Stimulated activated CD8-positive, alpha-beta memory T cell treated with anti-CD3 and anti-CD28 coated beads, Interleukin-15, amount 100 ng/mL, for 1 hour (primary cell): Measurements from ENCODE around the gene SCUBE3.
A peak's percentile ranks its signal among the peaks of the same experiment; 100 is the strongest.

Experiments
- DNase-seq: peaks from one replicate; pipeline ENCODE4 v3.0.0-alpha.2; 2020; ENCODE audit warnings: low read depth

SCUBE3 gene

GRCh38 chr6:35272005-35272404 is 58.2 kb downstream of the SCUBE3 start:
- DNase-seq = no peak

- DNase-seq = no peak
These were observed 60.2 kb downstream of the SCUBE3 start for GRCh38 chr6:35273822-35274559.

GRCh38 chr6:35275744-35276260 is 62.0 kb downstream of the SCUBE3 start:
- no peak for DNase-seq

GRCh38 chr6:35278708-35279107 is 65.0 kb downstream of the SCUBE3 start:
- no peak for DNase-seq

GRCh38 chr6:35280903-35281302 is 67.1 kb downstream of the SCUBE3 start:
- DNase-seq = no peak

GRCh38 chr6:35282472-35282871 is 68.7 kb downstream of the SCUBE3 start:
- DNase-seq = no peak

- DNase-seq = no peak
These were observed 69.6 kb downstream of the SCUBE3 start for GRCh38 chr6:35283361-35283760.

GRCh38 chr6:35287671-35288396 is 74.1 kb downstream of the SCUBE3 start:
- no peak for DNase-seq

- no peak for DNase-seq
These were observed 75.1 kb downstream of the SCUBE3 start for GRCh38 chr6:35288834-35289233.

GRCh38 chr6:35291491-35291890 is 77.7 kb downstream of the SCUBE3 start:
- DNase-seq = no peak

GRCh38 chr6:35292494-35292893 is 78.7 kb downstream of the SCUBE3 start:
- no peak for DNase-seq

GRCh38 chr6:35293681-35294080 is 79.9 kb downstream of the SCUBE3 start:
- no peak for DNase-seq

GRCh38 chr6:35294308-35294945 is 80.7 kb downstream of the SCUBE3 start:
- DNase-seq = no peak

- DNase-seq = no peak
These were observed 81.3 kb downstream of the SCUBE3 start for GRCh38 chr6:35295036-35295435.

GRCh38 chr6:35295521-35296315 is 82.0 kb downstream of the SCUBE3 start:
- DNase-seq = no peak

- no peak for DNase-seq
These were observed 83.3 kb downstream of the SCUBE3 start for GRCh38 chr6:35296931-35297600.

- DNase-seq = peak; percentile 79
These were observed 84.1 kb downstream of the SCUBE3 start, which contains the start of gene DEF6 for GRCh38 chr6:35297601-35298481. TSS of gene DEF6 (plus strand) at chr6:35297818. CDS start at chr6:35297857, 39 bp downstream.

- DNase-seq = no peak
These were observed 84.9 kb downstream of the SCUBE3 start for GRCh38 chr6:35298625-35299140.

GRCh38 chr6:35299674-35300073 is 85.9 kb downstream of the SCUBE3 start:
- DNase-seq = no peak

- no peak for DNase-seq
These were observed 87.1 kb downstream of the SCUBE3 start for GRCh38 chr6:35300848-35301247.
